Stomach (tissue), 9 donors: ENCODE results near the gene INPP4B. TPM values are rescaled to one million over a fixed set of nuclear protein-coding genes. Genes with fewer than 3 reads are reported as not detected.
A peak's percentile ranks its signal among the peaks of the same experiment; 100 is the strongest.
"Not testable (repeated sequence)": the region's sequence is repeated elsewhere in the genome, so short reads cannot be mapped to it uniquely, and the experiment has no call there.

Source experiments
- DNase-seq, 2 donors: peaks; one replicate each; pipeline versions ENCODE4 v3.0.0 to v3.0.0-alpha.2; 2013 to 2019
- H3K27ac ChIP-seq, 5 donors: fragments of 200-600 bp in 4 of 5; sonication (generic) in 4 of 5; one replicate each; pipeline ENCODE4 v1.5.1; 2013 to 2019; ENCODE audit warnings: mild to moderate bottlenecking in 1 of 5, moderate library complexity in 1 of 5
- H3K27me3 ChIP-seq, 3 donors: fragments of 200-600 bp; sonication (generic); one replicate each; pipeline ENCODE4 v1.5.1; 2017 to 2019; ENCODE audit warnings: mixed run types in 1 of 3
- H3K36me3 ChIP-seq, 4 donors: fragments of 200-600 bp; sonication (generic); 1 replicate in 3 of 4; 2 replicates in 1 of 4; pipeline ENCODE4 v1.5.1; 2016 to 2019
- H3K4me1 ChIP-seq, 4 donors: fragments of 200-600 bp; sonication (generic); one replicate each; pipeline ENCODE4 v1.5.1; 2016 to 2019
- H3K4me3 ChIP-seq, 4 donors: fragments of 200-600 bp; sonication (generic) in 3 of 4; one replicate each; pipeline ENCODE4 v1.5.1; 2016 to 2019; ENCODE audit warnings: mild to moderate bottlenecking in 1 of 4
- H3K9me3 ChIP-seq, 4 donors: fragments of 200-600 bp; sonication (generic); one replicate each; pipeline ENCODE4 v1.5.1; 2016 to 2019
- CTCF ChIP-seq, 7 experiments: fragments of 450-650 bp in 4 of 7; fragments of 200-600 bp in 3 of 7; sonication (generic) in 3 of 7; IDR thresholded peaks; one replicate each; pipeline ENCODE4 v1.5.1; 2016 to 2019; ENCODE audit warnings: antibody characterized with exemption in 7 of 7, control low read depth in 2 of 7, mild to moderate bottlenecking in 1 of 7
- EP300 ChIP-seq: sonication (generic); formaldehyde crosslinking; IDR thresholded peaks from one replicate; pipeline ENCODE4 v1.6.1; 2017; ENCODE audit warnings: antibody characterized with exemption
- POLR2A ChIP-seq, 4 donors: fragments of 450-650 bp; IDR thresholded peaks; one replicate each; pipeline ENCODE4 v1.6.1; 2016; ENCODE audit warnings: antibody characterized with exemption in 4 of 4, control low read depth in 2 of 4, mild to moderate bottlenecking in 1 of 4, moderate library complexity in 1 of 4
- POLR2AphosphoS5 ChIP-seq, 3 donors: sonication (generic); formaldehyde crosslinking; IDR thresholded peaks; one replicate each; pipeline ENCODE4 v1.6.1; 2016; ENCODE audit warnings: antibody characterized with exemption in 3 of 3
- WGBS, 5 donors: extraction: QIAGEN DNeasy Blood & Tissue Kit in 3 of 5; methylation state at CpG; one replicate each; pipeline versions ENCODE4 v1.1.5 to v1.1.7; 2013 to 2018; 5-methylcytosine and 5-hydroxymethylcytosine counted together
- intact Hi-C: fragments of 100-400 bp; cut with DNase I; formaldehyde crosslinking; loops from one replicate; pipeline ENCODE4 v1.15.1; 2023; ENCODE audit warnings: low total_unique reads
- polyA plus RNA-seq, 3 donors: library from polyadenylated mRNA; stranded (reverse); fragments of 200-250 nt; gene quantifications; one replicate each; pipeline ENCODE4 v1.2.3, GENCODE V29; 2013
- total RNA-seq, 5 donors: library from RNA; depleted of rRNA; stranded (reverse); fragments of >200 nt; gene quantifications; one replicate each; pipeline versions ENCODE4 v1.1.0 to v1.2.3, GENCODE V29; 2014 to 2016
- donor health status: healthy with polysubstance abuse.
- donor health status: Bipolar disorder and iron deficiency.
- donor health status: healthy.

Gene INPP4B
- total and polyA plus RNA-seq, 8 donors = 1.4 to 96.9 (median 11.7) TPM

- intact Hi-C loops = no loop called here
- TF ChIP-seq POLR2AphosphoS5 (IDR thresholded peaks at IDR 0.05) (no peak), CTCF (IDR thresholded peaks at IDR 0.05) (no peak), POLR2A (IDR thresholded peaks at IDR 0.05) (no peak)
- WGBS, 5 donors = 29 to 49% (median 37%) methylated on average over 4 of the region's 4 CpGs
- Histone ChIP-seq H3K4me1 (no peaks in the 10 kb centered on the region), H3K27ac (no peak overlapping the region), H3K9me3 (peaks cover 0 to 21% (median 5%) of the 10 kb centered on the region in 4 donors), H3K36me3 (no peaks in the 10 kb centered on the region), H3K4me3 (no peak overlapping the region), H3K27me3 (no peaks in the 10 kb centered on the region)
- peak in 1 of 2 donors; percentile 27 for DNase-seq
These were observed 200.5 kb downstream of the INPP4B start for GRCh38 chr4:142645475-142646108.

- H3K4me3 ChIP-seq, intact Hi-C loops, H3K27ac ChIP-seq, H3K4me1 ChIP-seq, H3K36me3 ChIP-seq, H3K27me3 ChIP-seq, DNase-seq: not testable (repeated sequence)
- 86 to 100% (median 94%) methylated on average over 1 of the region's 1 CpG for WGBS, 5 donors
- H3K9me3 ChIP-seq = peaks cover 0 to 13% (median 0%) of the 10 kb centered on the region in 4 donors
These were observed 201.5 kb downstream of the INPP4B start for GRCh38 chr4:142644628-142645027.

GRCh38 chr4:142637614-142638013 lies 208.5 kb downstream of the INPP4B start:
- TF ChIP-seq POLR2AphosphoS5 (IDR thresholded peaks at IDR 0.05) (no peak), POLR2A (IDR thresholded peaks at IDR 0.05) (no peak), CTCF (IDR thresholded peaks at IDR 0.05) (no peak), EP300 (no peak)
- intact Hi-C loops = no loop called here
- Histone ChIP-seq H3K4me3 (no peak overlapping the region), H3K4me1 (no peaks in the 10 kb centered on the region), H3K27ac (no peak overlapping the region), H3K9me3 (no peaks in the 10 kb centered on the region), H3K27me3 (no peaks in the 10 kb centered on the region), H3K36me3 (no peaks in the 10 kb centered on the region)
- 83 to 98% (median 93%) methylated on average over 2 of the region's 2 CpGs for WGBS, 5 donors
- DNase-seq = no peak

GRCh38 chr4:142631836-142632235 lies 214.3 kb downstream of the INPP4B start:
- H3K4me1 ChIP-seq = no peaks in the 10 kb centered on the region

More at GRCh38 chr4:142631836-142632235, 214.3 kb downstream of the INPP4B start:
- no peak overlapping the region for H3K27ac ChIP-seq
- H3K27me3 ChIP-seq = no peaks in the 10 kb centered on the region
- H3K36me3 ChIP-seq = no peaks in the 10 kb centered on the region
- TF ChIP-seq EP300 (no peak), CTCF (IDR thresholded peaks at IDR 0.05) (no peak), POLR2AphosphoS5 (IDR thresholded peaks at IDR 0.05) (no peak), POLR2A (IDR thresholded peaks at IDR 0.05) (no peak)
- DNase-seq = no peak
- intact Hi-C loops = no loop called here
- 74 to 90% (median 87%) methylated on average over 2 of the region's 2 CpGs for WGBS, 5 donors
- H3K4me3 ChIP-seq = no peak overlapping the region
- H3K9me3 ChIP-seq = peaks cover 0 to 6% (median 0%) of the 10 kb centered on the region in 4 donors
